NCI-H2029 (cell line): Measurements from ENCODE around the gene RAPGEF3.

Experiments
- DNase-seq: peaks from one replicate; lab custom pipeline; 2025; lab: John Stamatoyannopoulos, UW

Gene RAPGEF3

GRCh38 chr12:47687636-47688035 is 71.0 kb downstream of the RAPGEF3 start:
- DNase-seq, result no peak

GRCh38 chr12:47686645-47687240 is 71.9 kb downstream of the RAPGEF3 start:
- DNase-seq, result no peak
